Keratinocyte (primary cell): ENCODE measurements around the gene DIDO1. TPM values are rescaled to one million over a fixed set of nuclear protein-coding genes. Genes with fewer than 3 reads are reported as not detected.
A peak's percentile ranks its signal among the peaks of the same experiment; 100 is the strongest.

Experiments
- DNase-seq: peaks from one replicate; pipeline ENCODE4 v3.0.0-alpha.2; 2011; ENCODE audit warnings: low read depth, missing footprints, low spot score
- FAIRE-seq: peaks from 2 replicates; lab custom pipeline; 2011; peaks lifted over from hg19 to GRCh38; lab: Jason Lieb, UNC
- H2AFZ ChIP-seq: 2 replicates; pipeline ENCODE4 v1.6.0; 2012; ENCODE audit warnings: low read length, control low read depth, inconsistent platforms; ENCODE audit not compliant: control insufficient read depth
- H3K27ac ChIP-seq: 2 replicates; pipeline ENCODE4 v1.5.1; 2011; ENCODE audit warnings: low read length; ENCODE audit not compliant: control insufficient read depth, insufficient read depth
- H3K27me3 ChIP-seq: 3 replicates; pipeline ENCODE4 v1.6.0; 2011; ENCODE audit warnings: low read length; ENCODE audit not compliant: control insufficient read depth, insufficient read depth; ENCODE audit errors: extremely low read depth
- H3K36me3 ChIP-seq, 2 experiments: 2 replicates in 1 of 2; 3 replicates in 1 of 2; pipeline ENCODE4 v1.5.1; 2011; ENCODE audit warnings: low read length in 2 of 2, mild to moderate bottlenecking in 1 of 2; ENCODE audit not compliant: control insufficient read depth in 2 of 2, insufficient read depth in 2 of 2; ENCODE audit errors: extremely low read depth in 1 of 2
- H3K4me1 ChIP-seq: 3 replicates; pipeline ENCODE4 v1.5.1; 2011; ENCODE audit warnings: low read length; ENCODE audit not compliant: control insufficient read depth, insufficient read depth; ENCODE audit errors: extremely low read depth
- H3K4me2 ChIP-seq: 3 replicates; pipeline ENCODE4 v1.6.0; 2011; ENCODE audit warnings: low read depth, low read length; ENCODE audit not compliant: control insufficient read depth, insufficient read depth; ENCODE audit errors: extremely low read depth
- H3K4me3 ChIP-seq, 3 experiments: fragments of 200-600 bp in 1 of 3; sonication (generic) in 1 of 3; 2 replicates in 2 of 3; 3 replicates in 1 of 3; pipeline ENCODE4 v1.5.1; 2011 to 2016; ENCODE audit warnings: low read length in 3 of 3, mild to moderate bottlenecking in 3 of 3, control low read depth in 2 of 3, inconsistent platforms in 1 of 3, low read depth in 1 of 3, mixed read lengths in 1 of 3, mixed run types in 1 of 3, moderate library complexity in 1 of 3; ENCODE audit not compliant: control insufficient read depth in 2 of 3, insufficient read depth in 2 of 3; ENCODE audit errors: extremely low read depth in 1 of 3
- H3K79me2 ChIP-seq: 2 replicates; pipeline ENCODE4 v1.6.0; 2012; ENCODE audit warnings: low read length; ENCODE audit not compliant: control insufficient read depth, insufficient read depth
- H3K9ac ChIP-seq: 3 replicates; pipeline ENCODE4 v1.6.0; 2011; ENCODE audit warnings: low read length; ENCODE audit not compliant: control insufficient read depth, insufficient read depth; ENCODE audit errors: extremely low read depth
- H3K9me1 ChIP-seq: 3 replicates; pipeline ENCODE4 v1.6.0; 2011; ENCODE audit warnings: low read length; ENCODE audit not compliant: control insufficient read depth, insufficient read depth; ENCODE audit errors: extremely low read depth
- H3K9me3 ChIP-seq: 2 replicates; pipeline ENCODE4 v1.5.1; 2012; ENCODE audit warnings: low read depth, low read length; ENCODE audit not compliant: control insufficient read depth
- H4K20me1 ChIP-seq: 3 replicates; pipeline ENCODE4 v1.6.0; 2011; ENCODE audit warnings: low read length; ENCODE audit not compliant: control insufficient read depth, insufficient read depth; ENCODE audit errors: extremely low read depth
- CTCF ChIP-seq, 3 experiments: IDR thresholded peaks in 1 of 3; conservative IDR thresholded peaks in 1 of 3; optimal IDR thresholded peaks in 1 of 3; 2 replicates in 2 of 3; 3 replicates in 1 of 3; pipeline versions ENCODE3 to v1.5.1; 2011; ENCODE audit warnings: low read length in 3 of 3, mild to moderate bottlenecking in 3 of 3, moderate library complexity in 2 of 3, control low read depth in 1 of 3, inconsistent platforms in 1 of 3; ENCODE audit not compliant: insufficient read depth in 2 of 3; ENCODE audit errors: extremely low read depth in 1 of 3
- EZH2 ChIP-seq: IDR thresholded peaks from one replicate; pipeline ENCODE4 v1.6.1; 2012; ENCODE audit warnings: inconsistent platforms, mild to moderate bottlenecking, low read length, moderate library complexity
- dilution Hi-C: fragments of 300-500 bp; cut with MboI; formaldehyde crosslinking; loops from one replicate; pipeline ENCODE4 v1.7.0; 2020; ENCODE audit warnings: low sequenced_read_pairs; ENCODE audit not compliant: extremely low pct_ligation_motif_present
- polyA plus RNA-seq, 5 experiments: library from polyadenylated mRNA; depleted of rRNA in 3 of 5; stranded (reverse) in 3 of 5; stranded (forward) in 1 of 5; unstranded in 1 of 5; fragments of >200 nt; gene quantifications; 1 replicate in 1 of 5; 2 replicates in 3 of 5; 3 replicates in 1 of 5; pipeline versions ENCODE4 v1.2.1 to v1.2.3, GENCODE V29; 2011 to 2012; ENCODE audit warnings: missing spikeins in 2 of 5, low read depth in 1 of 5, low replicate concordance in 1 of 5

The DIDO1 gene
- polyA plus RNA-seq, 1 donor (not counting 4 experiments of a cell fraction or from before 2014, with no cell fraction given), result 14.2 TPM

- H3K4me1 ChIP-seq, result peaks cover 43% of the 10 kb centered on the region
- no peaks in the 10 kb centered on the region for H3K79me2 ChIP-seq
- no peak overlapping the region for H3K4me3 ChIP-seq
- H3K9ac ChIP-seq, result no peak overlapping the region
- no peaks in the 10 kb centered on the region for H3K9me1 ChIP-seq
- DNase-seq (no peak), FAIRE-seq (no peak)
- peaks cover 23 to 27% of the 10 kb centered on the region in 2 experiments for H3K36me3 ChIP-seq
- H3K27me3 ChIP-seq, result no peaks in the 10 kb centered on the region
- TF ChIP-seq CTCF (optimal IDR thresholded peaks at IDR 0.05 in 1 of 3, IDR thresholded peaks at IDR 0.05 in 1 of 3, conservative IDR thresholded peaks at IDR 0.05 in 1 of 3; ENCODE audit: extremely low read depth in 1 of 3, insufficient read depth in 2 of 3, low read length in 3 of 3) (peak in 2 of 3 experiments; percentile 32 to 47), EZH2 (no peak)
- dilution Hi-C loops, result no loop called here
- H3K27ac ChIP-seq, result peak overlapping the region; percentile 15
- peak overlapping the region; percentile 48 for H3K4me2 ChIP-seq
- H4K20me1 ChIP-seq, result peaks cover 7% of the 10 kb centered on the region
- H3K9me3 ChIP-seq, result no peaks in the 10 kb centered on the region
- no peak overlapping the region for H2AFZ ChIP-seq
Measured at GRCh38 chr20:62899633-62900051, 26.7 kb downstream of the DIDO1 start.

- DNase-seq, result no peak
- no peak for TF ChIP-seq CTCF (optimal IDR thresholded peaks at IDR 0.05 in 1 of 3, IDR thresholded peaks at IDR 0.05 in 1 of 3, conservative IDR thresholded peaks at IDR 0.05 in 1 of 3; ENCODE audit: extremely low read depth in 1 of 3, insufficient read depth in 2 of 3, low read length in 3 of 3)
- TF ChIP-seq EZH2, result no peak
- Histone ChIP-seq H3K27me3 (no peaks in the 10 kb centered on the region), H3K9me1 (no peaks in the 10 kb centered on the region), H3K27ac (no peak overlapping the region), H3K4me1 (peaks cover 43% of the 10 kb centered on the region), H3K79me2 (no peaks in the 10 kb centered on the region), H3K9me3 (no peaks in the 10 kb centered on the region), H2AFZ (no peak overlapping the region), H3K4me2 (peak overlapping the region; percentile 48), H4K20me1 (peaks cover 7% of the 10 kb centered on the region), H3K9ac (no peak overlapping the region), H3K36me3 (peaks cover 25% of the 10 kb centered on the region in 2 experiments), H3K4me3 (no peak overlapping the region)
- FAIRE-seq, result no peak
- dilution Hi-C loops, result no loop called here
Measured at GRCh38 chr20:62898970-62899632, 27.2 kb downstream of the DIDO1 start.
